Mesenchymal stem cell (in vitro differentiated cells and primary cell): ENCODE data around the gene THEMIS.
A peak's percentile ranks its signal among the peaks of the same experiment; 100 is the strongest.
"Not testable (repeated sequence)": the region's sequence is repeated elsewhere in the genome, so short reads cannot be mapped to it uniquely, and the experiment has no call there.

ENCODE experiments used
- DNase-seq: peaks from one replicate; pipeline ENCODE4 v3.0.0-alpha.2; 2013
- H2AFZ ChIP-seq: one replicate; pipeline ENCODE4 v1.6.1; 2013; ENCODE audit warnings: low read depth, mild to moderate bottlenecking, control low read depth, inconsistent platforms, low read length, moderate library complexity
- H2AK5ac ChIP-seq: 2 replicates; pipeline ENCODE4 v1.6.1; 2013; ENCODE audit warnings: low read length, moderate library complexity, mild to moderate bottlenecking, inconsistent platforms; ENCODE audit not compliant: severe bottlenecking
- H2BK120ac ChIP-seq: one replicate; pipeline ENCODE4 v1.6.1; 2013; ENCODE audit warnings: low read depth, mild to moderate bottlenecking, inconsistent platforms, low read length, moderate library complexity
- H2BK12ac ChIP-seq, 2 experiments: one replicate each; pipeline ENCODE4 v1.6.1; 2013; ENCODE audit warnings: inconsistent platforms in 2 of 2, low read length in 2 of 2, mild to moderate bottlenecking in 2 of 2, moderate library complexity in 2 of 2, control low read depth in 1 of 2
- H2BK15ac ChIP-seq: one replicate; pipeline ENCODE4 v1.6.1; 2013; ENCODE audit warnings: mild to moderate bottlenecking, low read depth, inconsistent platforms; ENCODE audit not compliant: poor library complexity, severe bottlenecking
- H2BK5ac ChIP-seq: 2 replicates; pipeline ENCODE4 v1.6.1; 2013; ENCODE audit warnings: low read depth, mild to moderate bottlenecking, low read length, control low read depth, inconsistent platforms; ENCODE audit not compliant: poor library complexity, severe bottlenecking
- H3K14ac ChIP-seq, 2 experiments: one replicate each; pipeline ENCODE4 v1.6.1; 2013; ENCODE audit warnings: inconsistent platforms in 2 of 2, low read length in 2 of 2, control low read depth in 1 of 2, mild to moderate bottlenecking in 1 of 2, moderate library complexity in 1 of 2
- H3K18ac ChIP-seq, 2 experiments: one replicate each; pipeline ENCODE4 v1.6.1; 2013; ENCODE audit warnings: inconsistent platforms in 2 of 2, low read length in 2 of 2, control low read depth in 1 of 2, low read depth in 1 of 2, mild to moderate bottlenecking in 1 of 2
- H3K23ac ChIP-seq, 2 experiments: one replicate each; pipeline ENCODE4 v1.6.1; 2013; ENCODE audit warnings: inconsistent platforms in 2 of 2, low read length in 2 of 2, mild to moderate bottlenecking in 2 of 2, moderate library complexity in 2 of 2, control low read depth in 1 of 2
- H3K27ac ChIP-seq: 2 replicates; pipeline ENCODE4 v1.5.1; 2013; ENCODE audit warnings: mild to moderate bottlenecking, moderate library complexity, low read length, control low read depth, inconsistent platforms; ENCODE audit not compliant: poor library complexity, severe bottlenecking
- H3K27me3 ChIP-seq, 2 experiments: 2 replicates each; pipeline versions ENCODE4 v1.6.1 to v1.7.0; 2013; ENCODE audit warnings: low read length in 2 of 2, mild to moderate bottlenecking in 2 of 2, moderate library complexity in 2 of 2, control low read depth in 1 of 2, inconsistent platforms in 1 of 2; ENCODE audit not compliant: control insufficient read depth in 1 of 2, insufficient read depth in 1 of 2
- H3K36me3 ChIP-seq, 2 experiments: 2 replicates each; pipeline versions ENCODE4 v1.6.1 to v1.7.0; 2013; ENCODE audit warnings: low read length in 2 of 2, control low read depth in 1 of 2, inconsistent platforms in 1 of 2, low read depth in 1 of 2, mild to moderate bottlenecking in 1 of 2; ENCODE audit not compliant: insufficient read depth in 2 of 2, control insufficient read depth in 1 of 2
- H3K4ac ChIP-seq, 2 experiments: one replicate each; pipeline ENCODE4 v1.6.1; 2013; ENCODE audit warnings: inconsistent platforms in 2 of 2, low read length in 2 of 2, mild to moderate bottlenecking in 2 of 2, moderate library complexity in 2 of 2, control low read depth in 1 of 2, low read depth in 1 of 2
- H3K4me1 ChIP-seq: 2 replicates; pipeline ENCODE4 v1.6.1; 2013; ENCODE audit warnings: low read depth, low read length, control low read depth; ENCODE audit not compliant: control insufficient read depth, insufficient read depth
- H3K4me2 ChIP-seq: 2 replicates; pipeline ENCODE4 v1.6.1; 2013; ENCODE audit warnings: low read length, mild to moderate bottlenecking, inconsistent platforms; ENCODE audit not compliant: poor library complexity, severe bottlenecking
- H3K4me3 ChIP-seq, 2 experiments: 2 replicates each; pipeline versions ENCODE4 v1.5.1 to v1.7.0; 2013; ENCODE audit warnings: low read length in 2 of 2, mild to moderate bottlenecking in 2 of 2, control low read depth in 1 of 2, low read depth in 1 of 2; ENCODE audit not compliant: insufficient read depth in 1 of 2
- H3K79me1 ChIP-seq: replicated peaks from 2 replicates; pipeline ENCODE4 v1.6.1; 2013; ENCODE audit warnings: mild to moderate bottlenecking, control low read depth, low read length, inconsistent platforms; ENCODE audit not compliant: poor library complexity, severe bottlenecking
- H3K9ac ChIP-seq: 2 replicates; pipeline ENCODE4 v1.7.0; 2013; ENCODE audit warnings: mild to moderate bottlenecking, low read length, moderate library complexity
- H3K9me3 ChIP-seq: 2 replicates; pipeline ENCODE4 v1.7.0; 2013; ENCODE audit warnings: mild to moderate bottlenecking, low read length; ENCODE audit not compliant: control insufficient read depth
- H4K8ac ChIP-seq: one replicate; pipeline ENCODE4 v1.6.1; 2013; ENCODE audit warnings: inconsistent platforms, mild to moderate bottlenecking, low read length, moderate library complexity
- H4K91ac ChIP-seq: one replicate; pipeline ENCODE4 v1.6.1; 2013; ENCODE audit warnings: mild to moderate bottlenecking, low read length, inconsistent platforms
- WGBS: methylation state at CpG from one replicate; pipeline ENCODE4 v1.1.7; 2013; ENCODE audit warnings: mixed read lengths; 5-methylcytosine and 5-hydroxymethylcytosine counted together

The THEMIS gene

GRCh38 chr6:127786109-127786508 lies 114.7 kb downstream of the THEMIS start:
- H2AK5ac ChIP-seq = no peak overlapping the region

GRCh38 chr6:127784468-127784867 lies 116.4 kb downstream of the THEMIS start:
- Histone ChIP-seq H3K9ac (no peak overlapping the region), H3K36me3 (no peaks in the 10 kb centered on the region), H2BK15ac (no peak overlapping the region), H4K91ac (no peak overlapping the region), H3K14ac (no peak overlapping the region), H4K8ac (no peak overlapping the region), H2BK120ac (no peak overlapping the region), H3K4me2 (no peak overlapping the region), H2AK5ac (no peak overlapping the region), H2BK5ac (no peak overlapping the region), H3K27ac (no peak overlapping the region), H3K18ac (no peak overlapping the region), H3K4ac (no peak overlapping the region), H3K23ac (no peak overlapping the region), H3K4me3 (no peak overlapping the region), H2AFZ (no peak overlapping the region), H3K4me1 (no peaks in the 10 kb centered on the region), H3K79me1 (no peaks in the 10 kb centered on the region), H2BK12ac (no peak overlapping the region), H3K27me3 (no peaks in the 10 kb centered on the region), H3K9me3 (no peaks in the 10 kb centered on the region)
- 100% methylated on average over 1 of the region's 1 CpG for WGBS
- DNase-seq = no peak

More at GRCh38 chr6:127786109-127786508, 114.7 kb downstream of the THEMIS start:
- H2BK12ac ChIP-seq = no peak overlapping the region
- no peak overlapping the region for H2AFZ ChIP-seq
- H3K14ac ChIP-seq = no peak overlapping the region
- H3K9ac ChIP-seq = no peak overlapping the region
- H3K9me3 ChIP-seq = no peaks in the 10 kb centered on the region
- DNase-seq = no peak
- no peaks in the 10 kb centered on the region for H3K4me1 ChIP-seq
- no peak overlapping the region for H4K8ac ChIP-seq
- H2BK120ac ChIP-seq = no peak overlapping the region
- no peaks in the 10 kb centered on the region for H3K79me1 ChIP-seq
- no peak overlapping the region for H3K4me3 ChIP-seq
- WGBS = 40% methylated on average over 1 of the region's 1 CpG
- H3K4ac ChIP-seq = no peak overlapping the region
- H3K18ac ChIP-seq = no peak overlapping the region
- no peak overlapping the region for H2BK5ac ChIP-seq
- no peak overlapping the region for H3K27ac ChIP-seq
- H2BK15ac ChIP-seq = no peak overlapping the region
- H3K23ac ChIP-seq = no peak overlapping the region
- no peaks in the 10 kb centered on the region for H3K27me3 ChIP-seq
- no peaks in the 10 kb centered on the region for H3K36me3 ChIP-seq
- H4K91ac ChIP-seq = no peak overlapping the region
- no peak overlapping the region for H3K4me2 ChIP-seq

- H3K27ac ChIP-seq, H4K91ac ChIP-seq, H2AK5ac ChIP-seq, H3K4ac ChIP-seq, DNase-seq, H2BK120ac ChIP-seq, H3K36me3 ChIP-seq, H3K23ac ChIP-seq, H3K4me3 ChIP-seq, H3K27me3 ChIP-seq, H2BK12ac ChIP-seq, H2BK15ac ChIP-seq, H3K4me1 ChIP-seq, H3K9ac ChIP-seq, H2BK5ac ChIP-seq, H3K18ac ChIP-seq, H2AFZ ChIP-seq, H3K9me3 ChIP-seq, H3K4me2 ChIP-seq, H3K79me1 ChIP-seq: not testable (repeated sequence)
- Histone ChIP-seq H3K14ac (peak overlapping the region in 1 of 2 experiments; percentile 57), H4K8ac (peak overlapping the region; percentile 13)
- whole genome bisulfite sequencing = 63% methylated on average over 4 of the region's 4 CpGs
Observed at GRCh38 chr6:127781636-127782272, 119.1 kb downstream of the THEMIS start.

- H3K4me3 ChIP-seq = no peak overlapping the region
- no peak overlapping the region for H3K18ac ChIP-seq
- H3K23ac ChIP-seq = no peak overlapping the region
- no peak overlapping the region for H3K4ac ChIP-seq
- H2BK15ac ChIP-seq = no peak overlapping the region
- H3K36me3 ChIP-seq = no peaks in the 10 kb centered on the region
- no peak overlapping the region for H3K4me2 ChIP-seq
- no peak overlapping the region for H2AK5ac ChIP-seq
- H2AFZ ChIP-seq = no peak overlapping the region
- H4K91ac ChIP-seq = no peak overlapping the region
- H2BK120ac ChIP-seq = no peak overlapping the region
- no peak overlapping the region for H3K9ac ChIP-seq
- H2BK5ac ChIP-seq = no peak overlapping the region
- no peaks in the 10 kb centered on the region for H3K79me1 ChIP-seq
- no peaks in the 10 kb centered on the region for H3K4me1 ChIP-seq
- H3K27me3 ChIP-seq = no peaks in the 10 kb centered on the region
- H3K9me3 ChIP-seq = no peaks in the 10 kb centered on the region
- no peak overlapping the region for H2BK12ac ChIP-seq
- H3K14ac ChIP-seq = no peak overlapping the region
- 94% methylated on average over 1 of the region's 2 CpGs for WGBS
- no peak overlapping the region for H4K8ac ChIP-seq
- no peak for DNase-seq
- H3K27ac ChIP-seq = no peak overlapping the region
Observed at GRCh38 chr6:127776320-127776719, 124.5 kb downstream of the THEMIS start.
